Measurements from ENCODE around the gene ITPK1. TPM values are rescaled to one million over a fixed set of nuclear protein-coding genes. Genes with fewer than 3 reads are reported as not detected.

The ITPK1 gene
- total RNA-seq, 4 donors from 2014 or later, result 19.7 to 97.7 (median 26.5) TPM

- Histone ChIP-seq H3K9me3 (no peaks in the 10 kb centered on the region), H3K4me1 (no peaks in the 10 kb centered on the region), H3K27ac (no peak overlapping the region), H3K4me3 (no peak overlapping the region), H3K36me3 (no peaks in the 10 kb centered on the region), H3K27me3 (no peaks in the 10 kb centered on the region)
- intact Hi-C loops (cut with DNase I; ENCODE audit: low total_unique reads), result no loop called here
- DNase-seq, result no peak
- TF ChIP-seq CTCF (IDR thresholded peaks at IDR 0.05) (no peak), POLR2A (IDR thresholded peaks at IDR 0.05) (no peak)
Observed at GRCh38 chr14:92932448-92933395, 183.0 kb downstream of the ITPK1 start.

- DNase-seq, result no peak
- Histone ChIP-seq H3K27ac (no peak overlapping the region), H3K4me1 (no peaks in the 10 kb centered on the region), H3K9me3 (no peaks in the 10 kb centered on the region), H3K27me3 (no peaks in the 10 kb centered on the region), H3K36me3 (no peaks in the 10 kb centered on the region), H3K4me3 (no peak overlapping the region)
- TF ChIP-seq CTCF (IDR thresholded peaks at IDR 0.05), result no peak
- intact Hi-C loops (cut with DNase I; ENCODE audit: low total_unique reads), result no loop called here
Observed at GRCh38 chr14:92931681-92932447, 183.9 kb downstream of the ITPK1 start.

GRCh38 chr14:92930737-92931602 lies 184.8 kb downstream of the ITPK1 start:
- no peaks in the 10 kb centered on the region for H3K9me3 ChIP-seq
- no peak for DNase-seq
- no peaks in the 10 kb centered on the region for H3K27me3 ChIP-seq
- no peaks in the 10 kb centered on the region for H3K4me1 ChIP-seq
- TF ChIP-seq POLR2A (IDR thresholded peaks at IDR 0.05), result no peak
- no peak for TF ChIP-seq CTCF (IDR thresholded peaks at IDR 0.05)
- no peak overlapping the region for H3K4me3 ChIP-seq
- H3K36me3 ChIP-seq, result no peaks in the 10 kb centered on the region
- no peak overlapping the region for H3K27ac ChIP-seq
- intact Hi-C loops (cut with DNase I; ENCODE audit: low total_unique reads), result no loop called here

- Histone ChIP-seq H3K4me1 (no peaks in the 10 kb centered on the region), H3K27me3 (no peaks in the 10 kb centered on the region), H3K36me3 (no peaks in the 10 kb centered on the region), H3K9me3 (no peaks in the 10 kb centered on the region), H3K27ac (no peak overlapping the region), H3K4me3 (no peak overlapping the region)
- intact Hi-C loops (cut with DNase I; ENCODE audit: low total_unique reads), result no loop called here
- no peak for DNase-seq
- TF ChIP-seq POLR2A (IDR thresholded peaks at IDR 0.05), result no peak
- no peak for TF ChIP-seq CTCF (IDR thresholded peaks at IDR 0.05)
Observed at GRCh38 chr14:92929689-92930608, 185.8 kb downstream of the ITPK1 start.
